K562 (cell line): ENCODE measurements around the gene KLC1. TPM values are rescaled to one million over a fixed set of nuclear protein-coding genes. Genes with fewer than 3 reads are reported as not detected.
A peak's percentile ranks its signal among the peaks of the same experiment; 100 is the strongest.

ENCODE experiments used
- ATAC-seq: fragments of 200-7000 bp; cut with Tn5 transposase; 3 replicates; pipeline ENCODE4 v1.9.1; 2020; ENCODE audit warnings: moderate library complexity
- BruUV-seq: library from RNA; stranded (reverse); fragments of 400-500 nt; replicated peaks from 2 replicates; lab custom pipeline; 2021; lab: Mats Ljungman, UMichigan
- CTCF ChIA-PET: fragments of 300-600 bp; formaldehyde crosslinking; extraction: SDS; loops from one replicate; lab custom pipeline; 2021; ENCODE audit warnings: low intra/inter-chr PET ratio; lab: Yijun Ruan, JAX
- POLR2A ChIA-PET: fragments of 300-600, 350-650 bp; sonication (Branson Sonifier 250); formaldehyde crosslinking; extraction: SDS; loops from one replicate; lab custom pipeline; 2021; ENCODE audit warnings: antibody characterized with exemption, inconsistent platforms; lab: Yijun Ruan, JAX
- DNase-seq, 4 experiments: peaks; one replicate each; pipeline versions ENCODE4 v3.0.0 to v3.0.0-alpha.2; 2011 to 2018; ENCODE audit warnings: low spot score in 3 of 4, mixed read lengths in 3 of 4; ENCODE audit errors: extremely low read depth in 1 of 4
- FAIRE-seq: peaks from 2 replicates; lab custom pipeline; 2011; peaks lifted over from hg19 to GRCh38; lab: Jason Lieb, UNC
- H2AFZ ChIP-seq: 2 replicates; pipeline ENCODE4 v1.6.0; 2011; ENCODE audit warnings: low read depth, low read length, control low read depth, inconsistent platforms
- H3K27ac ChIP-seq: fragments of 200-600 bp; 3 replicates; pipeline ENCODE4 v1.8.0; 2011; ENCODE audit warnings: low read depth, mild to moderate bottlenecking, control low read depth, inconsistent platforms, low read length, moderate library complexity, mixed read lengths; ENCODE audit errors: extremely low read depth
- H3K27me3 ChIP-seq, 2 experiments: fragments of 300-600 bp in 1 of 2; 2 replicates in 1 of 2; 3 replicates in 1 of 2; pipeline versions ENCODE4 v1.6.0 to v1.8.0; 2011; ENCODE audit warnings: inconsistent platforms in 2 of 2, low read length in 2 of 2, mild to moderate bottlenecking in 1 of 2, mixed read lengths in 1 of 2, moderate library complexity in 1 of 2; ENCODE audit not compliant: control insufficient read depth in 2 of 2, insufficient read depth in 2 of 2
- H3K36me3 ChIP-seq: fragments of 300-600 bp; 3 replicates; pipeline ENCODE4 v1.8.0; 2011; ENCODE audit warnings: mild to moderate bottlenecking, low read length, inconsistent platforms; ENCODE audit not compliant: control insufficient read depth, insufficient read depth
- H3K4me1 ChIP-seq, 2 experiments: fragments of 200-600 bp in 1 of 2; replicated peaks in 1 of 2; 2 replicates in 1 of 2; 3 replicates in 1 of 2; pipeline versions ENCODE4 v1.5.1 to v1.8.0; 2011; ENCODE audit warnings: inconsistent platforms in 2 of 2, low read length in 2 of 2, mild to moderate bottlenecking in 1 of 2, mixed read lengths in 1 of 2, moderate library complexity in 1 of 2; ENCODE audit not compliant: control insufficient read depth in 2 of 2, insufficient read depth in 2 of 2
- H3K4me2 ChIP-seq: 2 replicates; pipeline ENCODE4 v1.6.1; 2011; ENCODE audit warnings: low read length, control low read depth, inconsistent platforms, mixed read lengths; ENCODE audit not compliant: insufficient read depth
- H3K4me3 ChIP-seq: fragments of 200-600 bp; sonication (generic), shearing (Covaris generic); 2 replicates; pipeline ENCODE4 v1.5.1; 2016; ENCODE audit warnings: control low read depth, inconsistent platforms
- H3K79me2 ChIP-seq: fragments of 200-600 bp; 3 replicates; pipeline ENCODE4 v1.8.0; 2011; ENCODE audit warnings: low read length, inconsistent platforms; ENCODE audit not compliant: control insufficient read depth, insufficient read depth
- H3K9ac ChIP-seq, 2 experiments: 2 replicates each; pipeline versions ENCODE4 v1.6.0 to v1.6.1; 2011; ENCODE audit warnings: low read depth in 2 of 2, low read length in 2 of 2, control low read depth in 1 of 2, inconsistent platforms in 1 of 2, mild to moderate bottlenecking in 1 of 2, mixed read lengths in 1 of 2; ENCODE audit not compliant: insufficient read depth in 1 of 2
- H3K9me1 ChIP-seq: one replicate; pipeline ENCODE4 v1.6.0; 2011; ENCODE audit warnings: inconsistent platforms, mild to moderate bottlenecking, low read length, moderate library complexity; ENCODE audit not compliant: control insufficient read depth, insufficient read depth
- H3K9me3 ChIP-seq: replicated peaks from 2 replicates; pipeline ENCODE4 v1.5.1; 2011; ENCODE audit warnings: low read depth, low read length, inconsistent platforms; ENCODE audit not compliant: control insufficient read depth, insufficient read depth
- H4K20me1 ChIP-seq: replicated peaks from 2 replicates; pipeline ENCODE4 v1.6.1; 2011; ENCODE audit warnings: low read length, inconsistent platforms, mixed read lengths; ENCODE audit not compliant: control insufficient read depth, insufficient read depth
- GTF2F1 ChIP-seq: IDR thresholded peaks from 2 replicates; pipeline ENCODE4 v1.6.1; 2011; ENCODE audit warnings: low read depth, low read length, improper control_type of control experiment
- HOXB6 ChIP-seq: fragments of 250-450 bp; sonication (Bioruptor Pico); IDR thresholded peaks from 2 replicates; pipeline ENCODE4 v1.5.1; 2022; ENCODE audit warnings: mild to moderate bottlenecking, borderline replicate concordance
- POLR2G ChIP-seq: fragments of 200-400 bp; formaldehyde crosslinking; IDR thresholded peaks from 2 replicates; pipeline ENCODE4 v1.6.1; 2017; ENCODE audit warnings: low read depth, mild to moderate bottlenecking, antibody characterized with exemption, low read length, moderate library complexity
- PPARD ChIP-seq: fragments of 250-450 bp; sonication (Bioruptor Pico); IDR thresholded peaks from 2 replicates; pipeline ENCODE4 v1.8.0; 2022; ENCODE audit warnings: inconsistent platforms, mild to moderate bottlenecking, moderate library complexity
- RBM22 ChIP-seq: fragments of 200-400 bp; formaldehyde crosslinking; IDR thresholded peaks from 2 replicates; pipeline ENCODE4 v1.6.1; 2018; ENCODE audit warnings: low read length, low read depth; ENCODE audit not compliant: poor library complexity, severe bottlenecking
- SMAD1 ChIP-seq: fragments of 150-350 bp; IDR thresholded peaks from 2 replicates; pipeline ENCODE4 v1.6.1; 2014; ENCODE audit warnings: low read length, low read depth; ENCODE audit not compliant: partially characterized antibody
- SPI1 ChIP-seq: IDR thresholded peaks from 2 replicates; pipeline ENCODE4 v1.6.1; 2011; ENCODE audit warnings: low read depth, low read length, control low read depth, borderline replicate concordance
- ZNF830 ChIP-seq: fragments of 250-450 bp; sonication (Bioruptor Pico); IDR thresholded peaks from 2 replicates; pipeline ENCODE4 v1.5.0; 2021; ENCODE audit warnings: mild to moderate bottlenecking
- WGBS: fragments of 100-300 bp; shearing (Covaris generic); methylation state at CpG from one replicate; pipeline ENCODE4 v1.1.6; 2016; ENCODE audit warnings: low coverage, mixed read lengths; ENCODE audit not compliant: insufficient coverage; ENCODE audit errors: missing lambda C conversion rate; 5-methylcytosine and 5-hydroxymethylcytosine counted together
- in situ Hi-C: fragments of 300-500 bp; cut with MboI; formaldehyde crosslinking; loops from 4 replicates; pipeline ENCODE4 v1.15.0; 2018; ENCODE audit warnings: inconsistent platforms, mixed read lengths
- intact Hi-C: fragments of 100-400 bp; cut with micrococcal nuclease; formaldehyde crosslinking; loops from 2 replicates; pipeline ENCODE4 v1.14.2; 2022
- polyA plus RNA-seq, 8 experiments: library from polyadenylated mRNA; depleted of rRNA in 4 of 8; stranded (reverse) in 5 of 8; unstranded in 3 of 8; fragments of >200 nt; fragmentation: Nextera tagmentation in 2 of 8; fragmentation: Illumina TruSeq in 1 of 8; extraction: Ambion mirVana in 2 of 8; extraction: Trizol in 1 of 8; gene quantifications; 2 replicates each; pipeline versions ENCODE4 v1.2.1 to v1.2.3, GENCODE V29; 2011 to 2014; ENCODE audit warnings: inconsistent platforms in 1 of 8, missing spikeins in 1 of 8
- total RNA-seq, 7 experiments: library from RNA; depleted of rRNA in 6 of 7; stranded (reverse); fragments of >200 nt in 6 of 7; fragmentation: Illumina TruSeq in 2 of 7; extraction: Trizol in 2 of 7; gene quantifications; 2 replicates each; pipeline versions ENCODE4 v1.2.1 to v1.2.3, GENCODE V29; 2011 to 2021; ENCODE audit warnings: low replicate concordance in 1 of 7
- TF ChIP-seq, protein P1 (sequence below): sonication (generic); formaldehyde crosslinking; IDR thresholded peaks from 2 replicates; pipeline ENCODE4 v1.8.1; 2023; ENCODE audit warnings: mild to moderate bottlenecking, missing genetic modification reagents

Gene KLC1
- total and polyA plus RNA-seq, 9 of the 15 experiments (the other 6 are each of a cell fraction or from before 2014, with no cell fraction given) = 4.9 to 134 (median 54.8) TPM

DNA sequence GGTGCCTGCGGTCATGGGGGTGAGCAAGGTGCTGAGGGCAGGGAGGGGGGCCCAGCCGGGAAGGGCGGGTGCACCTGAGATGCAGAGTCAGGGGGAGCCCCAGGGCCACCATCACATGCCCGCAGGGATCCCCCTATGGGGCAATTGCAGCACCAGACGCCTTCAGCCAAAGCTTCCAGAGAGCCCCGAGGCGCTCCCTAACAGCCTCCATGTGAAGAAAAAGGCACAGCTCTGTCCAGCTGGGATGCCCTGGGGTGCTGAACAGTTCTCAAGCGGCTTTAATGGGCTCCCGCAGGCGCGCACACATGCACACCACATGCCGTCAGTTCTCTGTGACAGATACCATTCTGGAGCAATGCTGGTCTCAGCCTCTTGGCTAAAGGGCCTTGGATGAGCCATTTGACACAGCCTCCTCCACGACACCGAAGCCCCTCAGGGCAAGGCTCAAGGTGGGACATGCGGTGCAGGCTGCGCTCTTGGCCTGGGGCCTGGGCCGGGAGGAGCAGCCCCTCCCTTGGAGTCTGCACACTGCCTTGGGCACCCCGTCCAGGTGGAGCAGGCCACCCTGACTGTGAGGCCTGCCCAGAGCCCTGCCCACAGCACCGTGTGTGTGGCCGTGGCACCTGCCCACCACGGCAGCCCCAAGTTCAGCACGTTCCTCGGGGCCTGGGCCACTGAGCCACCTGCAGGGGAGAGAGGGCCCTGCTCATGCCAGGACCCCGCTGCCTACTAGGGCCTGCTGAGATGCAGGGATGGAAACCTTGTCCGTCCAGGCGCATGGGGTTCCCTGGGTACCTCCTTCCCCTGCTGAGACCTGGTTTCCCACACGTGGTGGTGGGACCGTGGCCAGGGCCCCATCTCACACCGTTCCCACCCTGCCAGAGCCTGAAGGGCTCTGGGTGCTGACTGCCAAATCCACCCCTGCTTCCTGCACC lies 78.6 kb downstream of the KLC1 start:
- CTCF ChIA-PET = no interaction called here
- Histone ChIP-seq H3K9ac (no peak overlapping the region), H3K9me3 (no peaks in the 10 kb centered on the region), H4K20me1 (no peaks in the 10 kb centered on the region), H2AFZ (no peak overlapping the region), H3K9me1 (no peaks in the 10 kb centered on the region), H3K27me3 (no peaks in the 10 kb centered on the region), H3K27ac (no peak overlapping the region), H3K4me3 (no peak overlapping the region), H3K36me3 (peaks cover 85% of the 10 kb centered on the region; the same call in 2 of the 3 replicates), H3K4me1 (peaks cover 0 to 30% of the 10 kb centered on the region in 2 experiments; a peak in 2 of 5 replicates), H3K4me2 (no peak overlapping the region), H3K79me2 (peaks cover 5% of the 10 kb centered on the region; the same call in 2 of the 3 replicates)
- no peak for DNase-seq
- in situ Hi-C loops = no loop called here
- WGBS = 94% methylated on average over 14 of the region's 29 CpGs
- no peak for FAIRE-seq
- no TSS peak for BruUV-seq
- POLR2A ChIA-PET = interaction anchor here (0.5 to 2.6 kb wide), 2 partner anchors 8 to 1391 kb away, joined by 3 to 9 read pairs; partner anchors contain the start of genes XRCC3 and ZFYVE21
- no peak for ATAC-seq
- intact Hi-C loops = no loop called here
- peak; percentile 41 for TF ChIP-seq RBM22
- no peak for TF ChIP-seq GTF2F1
- TF ChIP-seq PPARD (CRISPR knock-in tag) = no peak
- TF ChIP-seq HOXB6 (CRISPR knock-in tag) = no peak
- TF ChIP-seq SPI1 = no peak
- TF ChIP-seq SMAD1 = no peak
- TF ChIP-seq POLR2G = peak; percentile 59; the same call in 1 of the 2 replicates
- no peak for TF ChIP-seq ZNF830 (CRISPR knock-in tag)
- TF ChIP-seq, protein P1, sequence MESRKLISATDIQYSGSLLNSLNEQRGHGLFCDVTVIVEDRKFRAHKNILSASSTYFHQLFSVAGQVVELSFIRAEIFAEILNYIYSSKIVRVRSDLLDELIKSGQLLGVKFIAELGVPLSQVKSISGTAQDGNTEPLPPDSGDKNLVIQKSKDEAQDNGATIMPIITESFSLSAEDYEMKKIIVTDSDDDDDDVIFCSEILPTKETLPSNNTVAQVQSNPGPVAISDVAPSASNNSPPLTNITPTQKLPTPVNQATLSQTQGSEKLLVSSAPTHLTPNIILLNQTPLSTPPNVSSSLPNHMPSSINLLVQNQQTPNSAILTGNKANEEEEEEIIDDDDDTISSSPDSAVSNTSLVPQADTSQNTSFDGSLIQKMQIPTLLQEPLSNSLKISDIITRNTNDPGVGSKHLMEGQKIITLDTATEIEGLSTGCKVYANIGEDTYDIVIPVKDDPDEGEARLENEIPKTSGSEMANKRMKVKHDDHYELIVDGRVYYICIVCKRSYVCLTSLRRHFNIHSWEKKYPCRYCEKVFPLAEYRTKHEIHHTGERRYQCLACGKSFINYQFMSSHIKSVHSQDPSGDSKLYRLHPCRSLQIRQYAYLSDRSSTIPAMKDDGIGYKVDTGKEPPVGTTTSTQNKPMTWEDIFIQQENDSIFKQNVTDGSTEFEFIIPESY (CRISPR knock-in tag) = 0 out of 2 replicates have a peak, but pooled peaks have one; percentile 3
- TF ChIP-seq, all 486 proteins: peak for 3
